HEK293T (cell line): Measurements from ENCODE around the gene MINAR2.

ENCODE experiments used
- CTCF ChIA-PET: fragments of 350-600 bp; formaldehyde crosslinking; extraction: SDS; loops from one replicate; lab custom pipeline; 2021; ENCODE audit warnings: antibody characterized with exemption, inconsistent platforms; lab: Yijun Ruan, JAX
- POLR2A ChIA-PET: fragments of 350-600 bp; formaldehyde crosslinking; extraction: SDS; loops from one replicate; lab custom pipeline; 2020; ENCODE audit warnings: antibody characterized with exemption, inconsistent platforms; lab: Yijun Ruan, JAX
- DNase-seq: peaks from one replicate; pipeline ENCODE4 v3.0.0; 2012; ENCODE audit warnings: mixed read lengths; ENCODE audit errors: extremely low spot score
- ARNT ChIP-seq: fragments of 450-650 bp; IDR thresholded peaks from 2 replicates; pipeline ENCODE4 v1.6.1; 2017; ENCODE audit warnings: mild to moderate bottlenecking
- BHLHE40 ChIP-seq: fragments of 450-650 bp; IDR thresholded peaks from 2 replicates; pipeline ENCODE4 v1.6.1; 2016; ENCODE audit warnings: mild to moderate bottlenecking, moderate library complexity, borderline replicate concordance
- CTBP1 ChIP-seq: fragments of 450-650 bp; IDR thresholded peaks from 2 replicates; pipeline ENCODE4 v1.6.1; 2016; ENCODE audit warnings: borderline replicate concordance
- ELF4 ChIP-seq: fragments of 450-650 bp; IDR thresholded peaks from 2 replicates; pipeline ENCODE4 v1.6.1; 2017; ENCODE audit warnings: antibody characterized with exemption
- FOXA1 ChIP-seq: fragments of 450-650 bp; IDR thresholded peaks from 2 replicates; pipeline ENCODE4 v1.6.1; 2016; ENCODE audit warnings: mild to moderate bottlenecking
- FOXK2 ChIP-seq: fragments of 450-650 bp; IDR thresholded peaks from 2 replicates; pipeline ENCODE4 v1.6.1; 2016; ENCODE audit warnings: mild to moderate bottlenecking
- FOXM1 ChIP-seq: fragments of 450-650 bp; IDR thresholded peaks from 2 replicates; pipeline ENCODE4 v1.6.1; 2017; ENCODE audit warnings: mild to moderate bottlenecking, borderline replicate concordance
- HDGF ChIP-seq: fragments of 450-650 bp; IDR thresholded peaks from 2 replicates; pipeline ENCODE4 v1.6.1; 2017; ENCODE audit warnings: antibody characterized with exemption, borderline replicate concordance
- L3MBTL2 ChIP-seq: fragments of 450-650 bp; conservative IDR thresholded peaks from 2 replicates; pipeline ENCODE4 v1.6.1; 2016; ENCODE audit warnings: mild to moderate bottlenecking
- LEF1 ChIP-seq: fragments of 450-650 bp; IDR thresholded peaks from 2 replicates; pipeline ENCODE4 v1.6.1; 2017; ENCODE audit warnings: mild to moderate bottlenecking, borderline replicate concordance
- NFRKB ChIP-seq: fragments of 450-650 bp; IDR thresholded peaks from 2 replicates; pipeline ENCODE4 v1.6.1; 2016; ENCODE audit warnings: mild to moderate bottlenecking, moderate library complexity
- PKNOX1 ChIP-seq: fragments of 450-650 bp; IDR thresholded peaks from 2 replicates; pipeline ENCODE4 v1.6.1; 2016
- SP1 ChIP-seq: fragments of 450-650 bp; IDR thresholded peaks from 2 replicates; pipeline ENCODE4 v1.6.1; 2017
- SUZ12 ChIP-seq: fragments of 450-650 bp; IDR thresholded peaks from 2 replicates; pipeline ENCODE4 v1.6.1; 2016; ENCODE audit warnings: mild to moderate bottlenecking
- TARDBP ChIP-seq: fragments of 450-650 bp; IDR thresholded peaks from 2 replicates; pipeline ENCODE4 v1.6.1; 2016
- ZNF384 ChIP-seq: fragments of 450-650 bp; IDR thresholded peaks from 2 replicates; pipeline ENCODE4 v1.6.1; 2016

MINAR2 gene

GRCh38 chr5:129724222-129724621 lies 23.7 kb upstream of the MINAR2 start:
- ChIA-PET CTCF (no interaction called here), POLR2A (no interaction called here)
- no peak for TF ChIP-seq L3MBTL2
- no peak for DNase-seq

GRCh38 chr5:129724647-129725046 lies 23.2 kb upstream of the MINAR2 start:
- ChIA-PET POLR2A (no interaction called here), CTCF (no interaction called here)
- DNase-seq: no peak
- TF ChIP-seq SUZ12 (no peak), LEF1 (no peak), ZNF384 (no peak), FOXM1 (no peak), ARNT (no peak), SP1 (no peak), NFRKB (no peak), PKNOX1 (no peak), FOXA1 (no peak), CTBP1 (no peak), FOXK2 (no peak), L3MBTL2 (no peak), TARDBP (no peak), HDGF (no peak), BHLHE40 (no peak), ELF4 (no peak)

GRCh38 chr5:129739773-129740172 lies 8.1 kb upstream of the MINAR2 start:
- DNase-seq: no peak
- ChIA-PET CTCF (no interaction called here), POLR2A (no interaction called here)
- TF ChIP-seq FOXK2 (no peak), HDGF (no peak), BHLHE40 (no peak), TARDBP (no peak), FOXM1 (no peak), FOXA1 (no peak), SP1 (no peak), CTBP1 (no peak), ZNF384 (no peak), ARNT (no peak), LEF1 (no peak), PKNOX1 (no peak), L3MBTL2 (no peak), ELF4 (no peak), SUZ12 (no peak), NFRKB (no peak)

GRCh38 chr5:129743541-129744187 lies 4.2 kb upstream of the MINAR2 start:
- ChIA-PET POLR2A (no interaction called here), CTCF (no interaction called here)
- no peak for DNase-seq
- TF ChIP-seq CTBP1 (no peak), PKNOX1 (no peak), L3MBTL2 (no peak), ZNF384 (no peak), FOXA1 (no peak), SP1 (no peak), FOXM1 (no peak), FOXK2 (no peak)

GRCh38 chr5:129745997-129746396 lies 1.9 kb upstream of the MINAR2 start:
- TF ChIP-seq FOXM1: no peak
- no peak for TF ChIP-seq CTBP1
- ChIA-PET POLR2A (no interaction called here), CTCF (interaction anchor here (0.7 kb wide), 1 partner anchor 35 kb away, joined by 3 read pairs; no protein-coding TSS in a partner anchor)
- no peak for DNase-seq

- TF ChIP-seq LEF1: no peak
- no peak for TF ChIP-seq ZNF384
- no peak for TF ChIP-seq TARDBP
- no peak for TF ChIP-seq PKNOX1
- no peak for TF ChIP-seq ARNT
- no peak for TF ChIP-seq FOXM1
- ChIA-PET POLR2A (no interaction called here), CTCF (no interaction called here)
- DNase-seq: no peak
Measured at GRCh38 chr5:129746876-129747275, 1.0 kb upstream of the MINAR2 start.
